ENCODE data around the gene DAZ1.
"Not testable (repeated sequence)": the region's sequence is repeated elsewhere in the genome, so short reads cannot be mapped to it uniquely, and the experiment has no call there.

DAZ1 gene, protein sequence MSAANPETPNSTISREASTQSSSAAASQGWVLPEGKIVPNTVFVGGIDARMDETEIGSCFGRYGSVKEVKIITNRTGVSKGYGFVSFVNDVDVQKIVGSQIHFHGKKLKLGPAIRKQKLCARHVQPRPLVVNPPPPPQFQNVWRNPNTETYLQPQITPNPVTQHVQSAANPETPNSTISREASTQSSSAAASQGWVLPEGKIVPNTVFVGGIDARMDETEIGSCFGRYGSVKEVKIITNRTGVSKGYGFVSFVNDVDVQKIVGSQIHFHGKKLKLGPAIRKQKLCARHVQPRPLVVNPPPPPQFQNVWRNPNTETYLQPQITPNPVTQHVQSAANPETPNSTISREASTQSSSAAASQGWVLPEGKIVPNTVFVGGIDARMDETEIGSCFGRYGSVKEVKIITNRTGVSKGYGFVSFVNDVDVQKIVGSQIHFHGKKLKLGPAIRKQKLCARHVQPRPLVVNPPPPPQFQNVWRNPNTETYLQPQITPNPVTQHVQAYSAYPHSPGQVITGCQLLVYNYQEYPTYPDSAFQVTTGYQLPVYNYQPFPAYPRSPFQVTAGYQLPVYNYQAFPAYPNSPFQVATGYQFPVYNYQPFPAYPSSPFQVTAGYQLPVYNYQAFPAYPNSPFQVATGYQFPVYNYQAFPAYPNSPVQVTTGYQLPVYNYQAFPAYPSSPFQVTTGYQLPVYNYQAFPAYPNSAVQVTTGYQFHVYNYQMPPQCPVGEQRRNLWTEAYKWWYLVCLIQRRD

DNA sequence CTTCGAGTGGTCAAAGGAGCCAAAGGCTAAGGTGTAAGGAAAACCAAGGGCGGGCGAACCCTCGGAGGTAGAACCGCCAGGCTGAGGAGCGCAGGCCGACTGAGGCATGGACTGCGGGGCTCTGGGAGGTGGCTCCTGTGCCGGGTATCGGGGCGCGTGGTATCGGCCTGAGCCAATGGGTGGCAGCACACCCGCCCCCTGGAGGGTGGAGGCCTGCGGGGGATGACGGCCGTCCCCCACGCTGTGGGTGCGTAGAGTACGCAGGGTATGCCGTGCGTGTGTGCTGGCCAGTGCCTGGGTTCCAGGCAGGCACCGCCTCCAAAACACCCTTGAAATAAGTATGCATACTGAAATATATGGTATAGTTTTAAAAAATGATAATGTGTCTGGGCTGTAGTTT lies at the start of gene DAZ1:
Gene DAZ1, minus strand, starts transcription at position 101 of the 400 bp plus-strand sequence. CDS start 208 bp downstream, outside the sequence.
- not testable (repeated sequence) for DNase-seq (ENCODE audit: low spot score)

DNA sequence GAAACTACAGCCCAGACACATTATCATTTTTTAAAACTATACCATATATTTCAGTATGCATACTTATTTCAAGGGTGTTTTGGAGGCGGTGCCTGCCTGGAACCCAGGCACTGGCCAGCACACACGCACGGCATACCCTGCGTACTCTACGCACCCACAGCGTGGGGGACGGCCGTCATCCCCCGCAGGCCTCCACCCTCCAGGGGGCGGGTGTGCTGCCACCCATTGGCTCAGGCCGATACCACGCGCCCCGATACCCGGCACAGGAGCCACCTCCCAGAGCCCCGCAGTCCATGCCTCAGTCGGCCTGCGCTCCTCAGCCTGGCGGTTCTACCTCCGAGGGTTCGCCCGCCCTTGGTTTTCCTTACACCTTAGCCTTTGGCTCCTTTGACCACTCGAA lies 20.4 kb upstream of the DAZ1 start, which contains the start of gene DAZ2:
Gene DAZ2, plus strand, starts transcription at position 301 of the 400 bp plus-strand sequence. CDS start 208 bp downstream, outside the sequence.
- not testable (repeated sequence) for DNase-seq (ENCODE audit: low spot score)

DNA sequence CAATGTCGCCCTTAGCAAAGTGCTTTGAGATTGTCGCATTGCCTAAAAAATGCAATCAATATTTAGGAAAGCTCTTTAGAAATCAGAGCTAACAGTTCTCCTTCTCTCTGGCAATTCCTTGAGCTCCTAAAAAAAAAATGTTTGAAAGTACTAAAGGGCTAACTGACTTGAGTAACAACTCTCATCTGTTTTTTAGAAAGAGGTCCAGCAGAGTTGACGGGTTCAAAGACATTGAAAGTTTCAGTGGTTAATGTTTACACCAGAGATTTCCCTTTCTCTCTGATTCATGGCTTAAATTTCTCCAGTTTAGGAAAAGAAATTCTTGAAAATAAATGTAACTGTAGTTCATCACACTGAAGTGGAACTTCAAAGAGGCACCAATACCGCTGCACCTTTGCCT lies 11.9 kb upstream of the DAZ1 start:
- not testable (repeated sequence) for DNase-seq (ENCODE audit: low spot score)

DNA sequence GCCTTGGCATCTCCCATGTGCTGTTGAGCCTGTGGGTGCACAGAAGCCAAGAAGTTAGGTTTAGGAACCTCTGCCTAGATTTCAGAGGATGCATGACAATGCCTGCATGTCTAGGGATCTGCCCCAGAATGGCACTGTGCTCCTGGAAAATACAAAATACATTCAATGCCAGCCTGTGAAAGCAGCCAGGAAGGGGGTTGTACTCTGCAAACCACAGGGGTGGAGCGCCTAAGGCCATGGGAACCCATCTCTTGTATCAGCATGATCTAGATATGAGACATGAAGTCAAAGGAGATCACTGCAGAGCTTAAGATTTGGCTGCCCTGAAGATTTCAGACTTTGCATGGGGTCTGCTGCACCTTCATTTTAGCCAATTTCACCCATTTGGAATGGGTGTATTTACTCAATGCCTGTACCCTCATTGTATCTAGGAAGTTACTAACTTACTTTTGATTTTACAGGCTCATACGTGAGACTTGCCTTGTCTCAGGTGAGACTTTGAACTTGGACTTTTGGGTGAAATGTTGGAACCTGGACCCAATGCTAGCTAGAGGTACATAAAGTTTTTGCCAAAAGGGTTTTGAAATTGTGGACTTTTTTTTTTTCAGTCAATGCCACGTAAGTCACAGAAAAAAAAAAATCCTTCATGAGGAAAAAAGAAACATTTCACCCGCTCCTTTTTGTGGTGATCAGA lies 11.1 kb upstream of the DAZ1 start:
- not testable (repeated sequence) for DNase-seq (ENCODE audit: low spot score)

DNA sequence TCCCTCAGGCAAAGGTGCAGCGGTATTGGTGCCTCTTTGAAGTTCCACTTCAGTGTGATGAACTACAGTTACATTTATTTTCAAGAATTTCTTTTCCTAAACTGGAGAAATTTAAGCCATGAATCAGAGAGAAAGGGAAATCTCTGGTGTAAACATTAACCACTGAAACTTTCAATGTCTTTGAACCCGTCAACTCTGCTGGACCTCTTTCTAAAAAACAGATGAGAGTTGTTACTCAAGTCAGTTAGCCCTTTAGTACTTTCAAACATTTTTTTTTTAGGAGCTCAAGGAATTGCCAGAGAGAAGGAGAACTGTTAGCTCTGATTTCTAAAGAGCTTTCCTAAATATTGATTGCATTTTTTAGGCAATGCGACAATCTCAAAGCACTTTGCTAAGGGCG lies 8.6 kb upstream of the DAZ1 start:
- not testable (repeated sequence) for DNase-seq (ENCODE audit: low spot score)
